Measurements from ENCODE around the gene ZNF862. TPM values are rescaled to one million over a fixed set of nuclear protein-coding genes. Genes with fewer than 3 reads are reported as not detected.

Gene ZNF862
- total and polyA plus RNA-seq, 7 experiments from 2014 or later: 9.1 to 112 (median 39.0) TPM

- H3K27me3 Mint-ChIP-seq: no peaks in the 10 kb centered on the region
- Histone ChIP-seq H3K4me1 (ENCODE audit: control insufficient read depth in 2 of 2, insufficient read depth in 2 of 2, low read length in 2 of 2) (no peaks in the 10 kb centered on the region), H3K36me3 (ENCODE audit: control insufficient read depth in 2 of 3, insufficient read depth in 3 of 3, low read length in 3 of 3) (no peaks in the 10 kb centered on the region), H3K9me3 (ENCODE audit: control insufficient read depth in 2 of 3, low read length in 3 of 3) (no peaks in the 10 kb centered on the region), H3K27ac (ENCODE audit: low read depth, low read length) (no peak overlapping the region), H3K27me3 (ENCODE audit: control insufficient read depth in 2 of 2, insufficient read depth in 2 of 2, low read length in 2 of 2) (no peaks in the 10 kb centered on the region), H3K4me3 (ENCODE audit: low read length) (no peak overlapping the region)
- DNase-seq (no peak), ATAC-seq (no peak)
- no peak overlapping the region for H3K27ac Mint-ChIP-seq
- intact Hi-C loops (cut with micrococcal nuclease): loop anchor here (1.0 to 10.0 kb wide), 4 partner anchors 64 to 241 kb away; no protein-coding TSS in a partner anchor
- H3K4me3 Mint-ChIP-seq: no peak overlapping the region
- H3K4me1 Mint-ChIP-seq: peaks cover 0 to 8% (median 7%) of the 10 kb centered on the region in 7 donors
- peaks cover 0 to 3% (median 0%) of the 10 kb centered on the region in 11 donors for H3K9me3 Mint-ChIP-seq
- POLR2A ChIA-PET: interaction anchor here (0.6 kb wide), 1 partner anchor 33 kb away, joined by 3 read pairs; no protein-coding TSS in a partner anchor
- CTCF ChIA-PET: interaction anchor here (1.3 to 3.2 kb wide), 2 partner anchors 76 to 144 kb away, joined by 5 to 11 read pairs; no protein-coding TSS in a partner anchor
- H3K36me3 Mint-ChIP-seq: no peaks in the 10 kb centered on the region
Observed at GRCh38 chr7:149806726-149807125, 31.4 kb upstream of the ZNF862 start.

- intact Hi-C loops (cut with micrococcal nuclease): loop anchor here in 1 of 2 donors (10.0 kb wide), 1 partner anchor 236 kb away; no protein-coding TSS in a partner anchor
- Mint-ChIP-seq H3K4me1 (peaks cover 0 to 9% (median 7%) of the 10 kb centered on the region in 7 donors), H3K9me3 (peaks cover 0 to 3% (median 0%) of the 10 kb centered on the region in 11 donors), H3K27me3 (no peaks in the 10 kb centered on the region), H3K4me3 (no peak overlapping the region), H3K27ac (no peak overlapping the region), H3K36me3 (no peaks in the 10 kb centered on the region)
- no peak overlapping the region for H3K27ac ChIP-seq (ENCODE audit: low read depth, low read length)
- H3K36me3 ChIP-seq (ENCODE audit: control insufficient read depth in 2 of 3, insufficient read depth in 3 of 3, low read length in 3 of 3): no peaks in the 10 kb centered on the region
- CTCF ChIA-PET: interaction anchor here (1.4 to 3.2 kb wide), 2 partner anchors 42 to 74 kb away, joined by 4 to 11 read pairs; no protein-coding TSS in a partner anchor
- H3K4me1 ChIP-seq (ENCODE audit: control insufficient read depth in 2 of 2, insufficient read depth in 2 of 2, low read length in 2 of 2): no peaks in the 10 kb centered on the region
- H3K27me3 ChIP-seq (ENCODE audit: control insufficient read depth in 2 of 2, insufficient read depth in 2 of 2, low read length in 2 of 2): no peaks in the 10 kb centered on the region
- POLR2A ChIA-PET: no interaction called here
- H3K9me3 ChIP-seq (ENCODE audit: control insufficient read depth in 2 of 3, low read length in 3 of 3): no peaks in the 10 kb centered on the region
- DNase-seq: no peak
- no peak for ATAC-seq
- no peak overlapping the region for H3K4me3 ChIP-seq (ENCODE audit: low read length)
Observed at GRCh38 chr7:149808311-149808710, 29.9 kb upstream of the ZNF862 start.

- ATAC-seq: no peak
- Mint-ChIP-seq H3K27me3 (no peaks in the 10 kb centered on the region), H3K4me3 (no peak overlapping the region), H3K4me1 (peaks cover 0 to 11% (median 7%) of the 10 kb centered on the region in 7 donors), H3K36me3 (no peaks in the 10 kb centered on the region), H3K9me3 (peaks cover 0 to 3% (median 0%) of the 10 kb centered on the region in 11 donors), H3K27ac (no peak overlapping the region)
- intact Hi-C loops (cut with micrococcal nuclease): loop anchor here in 1 of 2 donors (10.0 kb wide), 1 partner anchor 236 kb away; no protein-coding TSS in a partner anchor
- Histone ChIP-seq H3K36me3 (ENCODE audit: control insufficient read depth in 2 of 3, insufficient read depth in 3 of 3, low read length in 3 of 3) (no peaks in the 10 kb centered on the region), H3K4me1 (ENCODE audit: control insufficient read depth in 2 of 2, insufficient read depth in 2 of 2, low read length in 2 of 2) (no peaks in the 10 kb centered on the region), H3K27ac (ENCODE audit: low read depth, low read length) (no peak overlapping the region), H3K27me3 (ENCODE audit: control insufficient read depth in 2 of 2, insufficient read depth in 2 of 2, low read length in 2 of 2) (no peaks in the 10 kb centered on the region), H3K9me3 (ENCODE audit: control insufficient read depth in 2 of 3, low read length in 3 of 3) (no peaks in the 10 kb centered on the region), H3K4me3 (ENCODE audit: low read length) (no peak overlapping the region)
- ChIA-PET CTCF (interaction anchor here (1.0 to 1.4 kb wide), 2 partner anchors 41 to 63 kb away, joined by 3 to 4 read pairs; no protein-coding TSS in a partner anchor), POLR2A (no interaction called here)
- no peak for DNase-seq
Observed at GRCh38 chr7:149809215-149809614, 29.0 kb upstream of the ZNF862 start.

GRCh38 chr7:149811221-149811620 is 27.0 kb upstream of the ZNF862 start:
- CTCF ChIA-PET: interaction anchor here (1.6 kb wide), 1 partner anchor 24 kb away, joined by 3 read pairs; no protein-coding TSS in a partner anchor
- Mint-ChIP-seq H3K27ac (no peak overlapping the region), H3K4me3 (no peak overlapping the region), H3K4me1 (peaks cover 0 to 11% (median 7%) of the 10 kb centered on the region in 7 donors), H3K27me3 (no peaks in the 10 kb centered on the region), H3K36me3 (no peaks in the 10 kb centered on the region), H3K9me3 (peaks cover 0 to 3% (median 0%) of the 10 kb centered on the region in 11 donors)
- POLR2A ChIA-PET: no interaction called here
- ATAC-seq (no peak), DNase-seq (no peak)
- no peaks in the 10 kb centered on the region for H3K36me3 ChIP-seq (ENCODE audit: control insufficient read depth in 2 of 3, insufficient read depth in 3 of 3, low read length in 3 of 3)
- H3K4me3 ChIP-seq (ENCODE audit: low read length): no peak overlapping the region
- H3K27me3 ChIP-seq (ENCODE audit: control insufficient read depth in 2 of 2, insufficient read depth in 2 of 2, low read length in 2 of 2): no peaks in the 10 kb centered on the region
- H3K9me3 ChIP-seq (ENCODE audit: control insufficient read depth in 2 of 3, low read length in 3 of 3): no peaks in the 10 kb centered on the region
- H3K4me1 ChIP-seq (ENCODE audit: control insufficient read depth in 2 of 2, insufficient read depth in 2 of 2, low read length in 2 of 2): no peaks in the 10 kb centered on the region
- intact Hi-C loops (cut with micrococcal nuclease): loop anchor here in 1 of 2 donors (1.0 kb wide), 1 partner anchor 72 kb away; no protein-coding TSS in a partner anchor
- no peak overlapping the region for H3K27ac ChIP-seq (ENCODE audit: low read depth, low read length)

- no peaks in the 10 kb centered on the region for H3K36me3 Mint-ChIP-seq
- ChIA-PET POLR2A (no interaction called here), CTCF (no interaction called here)
- H3K9me3 Mint-ChIP-seq: peaks cover 0 to 3% (median 0%) of the 10 kb centered on the region in 11 donors
- Histone ChIP-seq H3K36me3 (ENCODE audit: control insufficient read depth in 2 of 3, insufficient read depth in 3 of 3, low read length in 3 of 3) (no peaks in the 10 kb centered on the region), H3K27me3 (ENCODE audit: control insufficient read depth in 2 of 2, insufficient read depth in 2 of 2, low read length in 2 of 2) (no peaks in the 10 kb centered on the region), H3K27ac (ENCODE audit: low read depth, low read length) (no peak overlapping the region), H3K4me1 (ENCODE audit: control insufficient read depth in 2 of 2, insufficient read depth in 2 of 2, low read length in 2 of 2) (no peaks in the 10 kb centered on the region), H3K4me3 (ENCODE audit: low read length) (no peak overlapping the region), H3K9me3 (ENCODE audit: control insufficient read depth in 2 of 3, low read length in 3 of 3) (no peaks in the 10 kb centered on the region)
- no peak overlapping the region for H3K4me3 Mint-ChIP-seq
- ATAC-seq (no peak), DNase-seq (no peak)
- peaks cover 0 to 11% (median 7%) of the 10 kb centered on the region in 7 donors for H3K4me1 Mint-ChIP-seq
- intact Hi-C loops (cut with micrococcal nuclease): loop anchor here in 1 of 2 donors (1.0 kb wide), 1 partner anchor 71 kb away; no protein-coding TSS in a partner anchor
- H3K27ac Mint-ChIP-seq: no peak overlapping the region
- H3K27me3 Mint-ChIP-seq: no peaks in the 10 kb centered on the region
Observed at GRCh38 chr7:149811831-149812490, 26.2 kb upstream of the ZNF862 start.

GRCh38 chr7:149813254-149814035 is 24.7 kb upstream of the ZNF862 start:
- peak overlapping the region in 3 of 9 donors; percentile 24 to 53 (median 25) for H3K27ac Mint-ChIP-seq
- POLR2A ChIA-PET: no interaction called here
- H3K9me3 Mint-ChIP-seq: peaks cover 0 to 3% (median 0%) of the 10 kb centered on the region in 11 donors
- no peak overlapping the region for H3K27ac ChIP-seq (ENCODE audit: low read depth, low read length)
- no peaks in the 10 kb centered on the region for H3K36me3 ChIP-seq (ENCODE audit: control insufficient read depth in 2 of 3, insufficient read depth in 3 of 3, low read length in 3 of 3)
- no peaks in the 10 kb centered on the region for H3K9me3 ChIP-seq (ENCODE audit: control insufficient read depth in 2 of 3, low read length in 3 of 3)
- no peaks in the 10 kb centered on the region for H3K27me3 ChIP-seq (ENCODE audit: control insufficient read depth in 2 of 2, insufficient read depth in 2 of 2, low read length in 2 of 2)
- H3K4me3 Mint-ChIP-seq: no peak overlapping the region
- H3K36me3 Mint-ChIP-seq: no peaks in the 10 kb centered on the region
- H3K4me1 Mint-ChIP-seq: peaks cover 0 to 3% (median 0%) of the 10 kb centered on the region in 7 donors
- H3K27me3 Mint-ChIP-seq: no peaks in the 10 kb centered on the region
- DNase-seq: no peak
- CTCF ChIA-PET: interaction anchor here (1.1 kb wide), 1 partner anchor 69 kb away, joined by 3 read pairs; no protein-coding TSS in a partner anchor
- intact Hi-C loops (cut with micrococcal nuclease): no loop called here
- no peaks in the 10 kb centered on the region for H3K4me1 ChIP-seq (ENCODE audit: control insufficient read depth in 2 of 2, insufficient read depth in 2 of 2, low read length in 2 of 2)
- ATAC-seq: no peak
- H3K4me3 ChIP-seq (ENCODE audit: low read length): no peak overlapping the region
